ENCODE measurements around the gene MYO7B. TPM values are rescaled to one million over a fixed set of nuclear protein-coding genes. Genes with fewer than 3 reads are reported as not detected.
A peak's percentile ranks its signal among the peaks of the same experiment; 100 is the strongest.

Gene MYO7B
- 0.04 TPM for total RNA-seq

- no peak for ATAC-seq
These were observed at the start of gene MYO7B for GRCh38 chr2:127535422-127535901. Gene MYO7B (plus strand): TSS chr2:127535683. CDS start chr2:127559723, 24,040 bp downstream.

- ATAC-seq: no peak
These were observed 49.8 kb upstream of the MYO7B start for GRCh38 chr2:127485694-127486071.

- ATAC-seq: peak; percentile 17
These were observed 49.0 kb upstream of the MYO7B start for GRCh38 chr2:127486247-127487058.

GRCh38 chr2:127490283-127490682 is 45.2 kb upstream of the MYO7B start:
- no peak for ATAC-seq

- ATAC-seq: no peak
These were observed 37.1 kb upstream of the MYO7B start for GRCh38 chr2:127498386-127498785.

GRCh38 chr2:127503491-127503890 is 32.0 kb upstream of the MYO7B start:
- ATAC-seq: no peak

- no peak for ATAC-seq
These were observed 30.7 kb upstream of the MYO7B start for GRCh38 chr2:127504552-127505430.

- no peak for ATAC-seq
These were observed 29.0 kb upstream of the MYO7B start for GRCh38 chr2:127506510-127506909.

- peak; percentile 27 for ATAC-seq
These were observed 27.4 kb upstream of the MYO7B start for GRCh38 chr2:127508023-127508630.

GRCh38 chr2:127508631-127509034 is 26.9 kb upstream of the MYO7B start:
- ATAC-seq: peak; percentile 98

- ATAC-seq: no peak
These were observed 25.4 kb upstream of the MYO7B start for GRCh38 chr2:127510073-127510472.

GRCh38 chr2:127511090-127511695 is 24.3 kb upstream of the MYO7B start:
- no peak for ATAC-seq

- ATAC-seq: no peak
These were observed 23.6 kb upstream of the MYO7B start for GRCh38 chr2:127511917-127512316.

- no peak for ATAC-seq
These were observed 23.1 kb upstream of the MYO7B start for GRCh38 chr2:127512362-127512761.

- peak; percentile 13 for ATAC-seq
These were observed 21.4 kb upstream of the MYO7B start for GRCh38 chr2:127514076-127514475.

GRCh38 chr2:127514485-127514884 is 21.0 kb upstream of the MYO7B start:
- no peak for ATAC-seq

- no peak for ATAC-seq
These were observed 20.0 kb upstream of the MYO7B start for GRCh38 chr2:127515383-127515915.

GRCh38 chr2:127516041-127516762 is 19.3 kb upstream of the MYO7B start:
- ATAC-seq: no peak

GRCh38 chr2:127517465-127517864 is 18.0 kb upstream of the MYO7B start:
- no peak for ATAC-seq

GRCh38 chr2:127520424-127520823 is 15.1 kb upstream of the MYO7B start:
- ATAC-seq: no peak

GRCh38 chr2:127523269-127523939 is 12.1 kb upstream of the MYO7B start:
- no peak for ATAC-seq
